Epithelial cell of proximal tubule (primary cell): ENCODE measurements around the gene MYRF. TPM values are rescaled to one million over a fixed set of nuclear protein-coding genes. Genes with fewer than 3 reads are reported as not detected.
A peak's percentile ranks its signal among the peaks of the same experiment; 100 is the strongest.

Source experiments
- DNase-seq: peaks from one replicate; pipeline ENCODE4 v3.0.0-alpha.2; 2011; ENCODE audit warnings: low read depth
- H3K4me3 ChIP-seq: 2 replicates; pipeline ENCODE4 v1.5.1; 2011; ENCODE audit warnings: low read depth, mild to moderate bottlenecking, low read length
- total RNA-seq: library from RNA; depleted of rRNA; stranded (reverse); fragments of >200 nt; gene quantifications from 2 replicates; pipeline ENCODE4 v1.2.3, GENCODE V29; 2015
- TF ChIP-seq, protein P1 (sequence below): conservative IDR thresholded peaks from 2 replicates; pipeline ENCODE4 v1.5.1; 2012; ENCODE audit warnings: low read depth, mild to moderate bottlenecking, low read length

MYRF gene
- total RNA-seq, 1 donor from 2014 or later = 25.0 TPM

DNA sequence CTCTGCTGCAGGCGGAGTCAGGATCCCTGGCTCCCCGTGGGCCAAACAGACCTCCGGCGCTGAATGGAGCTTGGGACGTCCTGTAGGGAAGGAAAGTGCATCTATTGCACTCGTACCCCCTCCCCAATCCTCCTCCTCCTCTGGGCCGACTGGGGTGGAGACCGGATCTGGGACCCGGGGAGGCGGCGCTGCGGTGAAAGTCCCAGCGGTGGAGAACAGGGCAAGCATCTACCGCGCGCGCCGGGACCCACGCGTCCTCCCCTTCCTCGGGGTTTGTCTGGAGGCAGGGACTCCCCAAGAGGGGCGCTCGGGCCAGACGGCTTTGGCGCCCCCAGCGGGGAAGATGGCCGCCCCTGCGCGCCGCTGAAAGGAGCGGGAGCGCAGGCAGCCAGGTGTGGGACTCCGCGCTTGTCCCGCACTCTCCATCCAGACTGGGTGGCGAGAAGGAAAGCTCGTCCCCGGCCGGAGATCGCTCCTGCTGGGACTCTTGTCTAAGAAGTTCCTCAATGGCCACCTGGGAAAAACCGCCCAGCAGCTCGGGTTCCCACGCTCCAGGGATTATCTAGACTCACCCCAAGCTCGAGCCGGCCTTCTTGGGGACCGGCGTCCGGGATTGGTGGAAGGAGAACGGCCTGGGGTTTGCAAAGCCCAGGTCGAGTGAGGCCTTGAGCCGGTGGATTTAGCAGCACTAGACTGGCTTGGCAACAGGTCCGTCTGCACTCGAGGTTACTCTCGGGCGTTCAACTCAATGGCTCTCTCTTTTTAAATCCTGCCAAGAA lies 76.4 kb downstream of the MYRF start:
- TF ChIP-seq, protein P1, sequence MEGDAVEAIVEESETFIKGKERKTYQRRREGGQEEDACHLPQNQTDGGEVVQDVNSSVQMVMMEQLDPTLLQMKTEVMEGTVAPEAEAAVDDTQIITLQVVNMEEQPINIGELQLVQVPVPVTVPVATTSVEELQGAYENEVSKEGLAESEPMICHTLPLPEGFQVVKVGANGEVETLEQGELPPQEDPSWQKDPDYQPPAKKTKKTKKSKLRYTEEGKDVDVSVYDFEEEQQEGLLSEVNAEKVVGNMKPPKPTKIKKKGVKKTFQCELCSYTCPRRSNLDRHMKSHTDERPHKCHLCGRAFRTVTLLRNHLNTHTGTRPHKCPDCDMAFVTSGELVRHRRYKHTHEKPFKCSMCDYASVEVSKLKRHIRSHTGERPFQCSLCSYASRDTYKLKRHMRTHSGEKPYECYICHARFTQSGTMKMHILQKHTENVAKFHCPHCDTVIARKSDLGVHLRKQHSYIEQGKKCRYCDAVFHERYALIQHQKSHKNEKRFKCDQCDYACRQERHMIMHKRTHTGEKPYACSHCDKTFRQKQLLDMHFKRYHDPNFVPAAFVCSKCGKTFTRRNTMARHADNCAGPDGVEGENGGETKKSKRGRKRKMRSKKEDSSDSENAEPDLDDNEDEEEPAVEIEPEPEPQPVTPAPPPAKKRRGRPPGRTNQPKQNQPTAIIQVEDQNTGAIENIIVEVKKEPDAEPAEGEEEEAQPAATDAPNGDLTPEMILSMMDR = peak; percentile 48
- H3K4me3 ChIP-seq = peak overlapping the region; percentile 92
- no peak for DNase-seq

DNA sequence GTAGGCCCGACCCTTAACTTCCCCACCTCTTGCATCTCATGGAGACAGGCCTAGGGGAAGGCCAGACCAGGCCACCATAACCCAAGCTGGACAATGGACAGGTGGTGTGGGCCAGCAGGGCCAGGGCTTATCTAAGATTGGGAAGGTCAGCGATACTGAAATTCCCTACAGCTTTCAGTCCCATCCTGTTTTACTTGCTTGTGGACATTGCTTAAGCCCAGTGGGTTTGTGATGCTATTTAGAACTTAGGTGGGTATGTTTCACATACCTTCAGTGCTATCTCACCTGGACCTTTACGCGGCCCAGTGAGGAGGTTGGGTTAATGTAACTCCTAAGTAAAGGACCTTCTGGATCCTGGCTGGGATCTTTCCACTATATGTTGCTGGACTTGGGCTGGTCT lies 77.4 kb downstream of the MYRF start:
- H3K4me3 ChIP-seq = peak overlapping the region; percentile 92
- DNase-seq = no peak
- TF ChIP-seq, protein P1 = no peak

DNA sequence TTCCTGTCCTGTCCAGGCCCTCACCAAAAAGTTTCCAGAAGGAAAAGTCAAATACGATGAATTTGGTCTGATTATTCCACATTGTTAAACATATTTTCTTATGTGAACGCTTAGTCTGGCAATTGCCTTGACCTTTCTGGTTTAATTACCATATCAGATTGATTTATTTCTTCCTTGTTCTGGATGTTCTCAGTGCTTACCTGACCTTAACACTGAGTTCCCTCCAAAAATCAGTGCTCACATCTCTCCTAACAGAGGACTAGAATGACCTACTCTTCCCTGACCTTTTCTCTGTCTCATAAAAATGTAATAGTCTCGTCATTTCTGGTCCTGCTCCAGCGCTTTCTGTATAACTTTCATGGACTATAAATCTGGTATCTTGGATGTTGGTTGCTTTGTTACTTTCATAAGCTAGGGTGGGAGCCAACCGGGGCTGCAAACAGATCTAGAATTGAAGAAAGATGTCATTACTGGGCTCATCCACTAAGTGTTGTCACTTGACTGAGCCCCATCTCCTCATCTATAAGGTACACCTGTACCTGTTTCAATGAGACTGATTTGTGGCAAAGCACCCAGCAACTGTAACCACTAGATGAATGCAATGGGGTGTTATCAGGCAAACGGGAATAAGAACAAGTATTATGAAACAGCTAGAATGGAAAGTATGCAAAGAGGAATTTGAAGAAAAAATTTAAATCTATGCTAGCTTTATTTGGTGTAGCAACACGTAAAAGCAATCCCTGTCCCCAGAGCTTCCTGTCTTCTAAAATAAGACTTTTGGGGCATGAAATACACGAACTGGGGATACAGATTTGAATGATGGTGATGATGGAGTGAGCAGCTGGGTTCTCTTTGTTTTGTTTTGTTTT lies 78.0 kb downstream of the MYRF start:
- H3K4me3 ChIP-seq = peak overlapping the region; percentile 92
- no peak for DNase-seq
- TF ChIP-seq, protein P1 = no peak

DNA sequence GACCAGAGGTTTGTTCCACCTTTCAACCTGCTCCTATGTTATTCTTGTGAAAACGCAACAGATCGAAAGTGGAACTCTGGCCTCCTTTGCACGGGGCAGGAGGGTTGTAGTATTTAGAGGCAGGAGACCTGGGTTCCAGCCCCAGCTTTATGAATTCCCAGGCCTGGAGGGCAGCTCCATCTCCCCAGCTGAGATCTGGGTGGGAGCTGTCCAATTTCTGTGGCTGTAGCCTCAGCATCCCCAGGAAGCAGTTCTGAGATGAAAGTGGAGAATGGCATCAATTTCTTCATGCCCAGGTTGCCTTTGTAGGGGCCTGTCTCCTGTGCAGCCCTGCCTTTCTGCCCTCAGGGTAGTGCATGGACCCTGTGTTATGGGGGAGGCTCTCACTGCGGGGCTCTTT lies 79.8 kb downstream of the MYRF start:
- TF ChIP-seq, protein P1 = no peak
- DNase-seq = no peak
- H3K4me3 ChIP-seq = no peak overlapping the region

DNA sequence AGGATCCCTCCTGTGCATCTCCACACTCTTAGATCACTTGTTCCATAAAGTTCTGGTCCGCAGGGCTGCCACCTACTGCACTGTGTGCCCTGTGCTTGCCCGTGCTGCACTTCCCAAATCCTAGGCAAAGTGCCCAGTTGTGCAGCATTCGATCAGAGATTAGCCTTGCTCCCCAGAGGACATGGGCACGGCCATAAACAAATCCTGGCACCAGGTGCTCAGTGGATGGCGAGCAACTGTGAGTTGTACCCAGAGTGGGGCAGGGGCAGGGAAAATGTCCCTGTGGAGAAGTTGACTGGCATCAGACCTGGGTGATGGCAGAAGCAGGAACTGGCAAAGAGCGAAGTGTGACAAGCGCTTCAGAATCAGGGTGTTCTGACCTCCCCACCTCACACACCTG lies 80.3 kb downstream of the MYRF start:
- TF ChIP-seq, protein P1 = no peak
- no peak overlapping the region for H3K4me3 ChIP-seq
- DNase-seq = no peak

DNA sequence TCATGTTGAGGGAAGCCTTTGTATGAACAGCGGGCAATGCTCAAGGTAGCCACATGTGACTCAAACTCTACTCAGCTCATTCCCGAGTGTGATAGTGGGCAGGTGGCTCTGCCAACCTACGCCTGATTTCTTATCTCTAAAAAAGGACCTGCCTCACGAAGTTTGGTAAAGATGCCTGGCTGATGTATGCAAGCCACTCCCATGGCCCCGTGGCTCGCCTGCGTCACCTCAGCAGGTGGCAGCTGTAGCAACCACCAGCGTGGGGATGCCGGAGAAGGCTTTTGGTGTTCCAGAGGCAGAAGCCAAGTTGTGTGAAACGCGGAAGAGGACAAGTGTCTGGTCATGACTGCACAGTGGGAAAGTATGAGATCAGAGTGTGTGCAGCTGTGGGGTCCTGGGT lies 81.0 kb downstream of the MYRF start:
- no peak for DNase-seq
- H3K4me3 ChIP-seq = no peak overlapping the region
- TF ChIP-seq, protein P1 = no peak
